IMR-90 (cell line): ENCODE data around the gene ATXN7L3. TPM values are rescaled to one million over a fixed set of nuclear protein-coding genes. Genes with fewer than 3 reads are reported as not detected.

Source experiments
- ATAC-seq: fragments of 200-7000 bp; cut with Tn5 transposase; 2 replicates; pipeline ENCODE4 v1.9.1; 2020; ENCODE audit warnings: low read depth, mild to moderate bottlenecking, moderate library complexity
- BruUV-seq: library from RNA; stranded (reverse); fragments of 400-500 nt; replicated peaks from 2 replicates; lab custom pipeline; 2021; lab: Mats Ljungman, UMichigan
- CTCF ChIA-PET: fragments of 300-600 bp; formaldehyde crosslinking; extraction: SDS; loops from one replicate; lab custom pipeline; 2021; ENCODE audit warnings: antibody characterized with exemption; lab: Yijun Ruan, JAX
- POLR2A ChIA-PET: fragments of 300-600 bp; sonication (Branson Sonifier 250); formaldehyde crosslinking; loops from one replicate; lab custom pipeline; 2022; ENCODE audit warnings: antibody characterized with exemption; ENCODE audit not compliant: unreplicated experiment; lab: Charles Lee
- DNase-seq: peaks from one replicate; pipeline ENCODE4 v3.0.0; 2013
- H2AFZ ChIP-seq: replicated peaks from 2 replicates; pipeline ENCODE3; 2013; ENCODE audit warnings: low read length, mild to moderate bottlenecking; ENCODE audit not compliant: poor library complexity
- H2AK5ac ChIP-seq: 2 replicates; pipeline ENCODE4 v1.6.1; 2013; ENCODE audit warnings: low read depth, low read length, inconsistent platforms
- H2AK9ac ChIP-seq: replicated peaks from 2 replicates; pipeline ENCODE3; 2013; ENCODE audit warnings: mild to moderate bottlenecking, low read depth, low read length, moderate library complexity; ENCODE audit not compliant: poor library complexity
- H2BK120ac ChIP-seq: 2 replicates; pipeline ENCODE4 v1.6.1; 2013; ENCODE audit warnings: low read depth, low read length, inconsistent platforms
- H2BK15ac ChIP-seq: 3 replicates; pipeline ENCODE4 v1.6.1; 2013; ENCODE audit warnings: low read depth, low read length, inconsistent platforms
- H2BK20ac ChIP-seq: 2 replicates; pipeline ENCODE4 v1.6.1; 2013; ENCODE audit warnings: low read depth, mild to moderate bottlenecking, inconsistent platforms, low read length, moderate library complexity
- H2BK5ac ChIP-seq: 2 replicates; pipeline ENCODE4 v1.6.1; 2013; ENCODE audit warnings: mild to moderate bottlenecking, low read depth, low read length, inconsistent platforms; ENCODE audit not compliant: poor library complexity, severe bottlenecking
- H3K14ac ChIP-seq: replicated peaks from 2 replicates; pipeline ENCODE4 v1.6.1; 2013; ENCODE audit warnings: low read depth, low read length, inconsistent platforms
- H3K18ac ChIP-seq: 2 replicates; pipeline ENCODE4 v1.6.1; 2013; ENCODE audit warnings: low read depth, low read length, control low read depth
- H3K23ac ChIP-seq: 2 replicates; pipeline ENCODE4 v1.6.1; 2013; ENCODE audit warnings: low read depth, low read length, inconsistent platforms
- H3K27ac ChIP-seq: 2 replicates; pipeline ENCODE4 v1.5.1; 2013; ENCODE audit warnings: mild to moderate bottlenecking, control low read depth, low read length; ENCODE audit not compliant: insufficient read depth
- H3K27me3 ChIP-seq: 2 replicates; pipeline ENCODE4 v1.6.1; 2013; ENCODE audit warnings: low read length; ENCODE audit not compliant: control insufficient read depth, insufficient read depth
- H3K36me3 ChIP-seq: 2 replicates; pipeline ENCODE4 v1.6.1; 2013; ENCODE audit warnings: low read length, mixed read lengths; ENCODE audit not compliant: control insufficient read depth, insufficient read depth
- H3K4ac ChIP-seq: 2 replicates; pipeline ENCODE4 v1.6.1; 2013; ENCODE audit warnings: low read depth, low read length, inconsistent platforms
- H3K4me1 ChIP-seq: 2 replicates; pipeline ENCODE4 v1.6.1; 2013; ENCODE audit warnings: low read length, mixed read lengths; ENCODE audit not compliant: control insufficient read depth, insufficient read depth
- H3K4me2 ChIP-seq: 2 replicates; pipeline ENCODE4 v1.6.1; 2013; ENCODE audit warnings: low read depth, mild to moderate bottlenecking, control low read depth, low read length, moderate library complexity
- H3K4me3 ChIP-seq: 2 replicates; pipeline ENCODE4 v1.5.1; 2013; ENCODE audit warnings: low read depth, mild to moderate bottlenecking, control low read depth, low read length, moderate library complexity; ENCODE audit not compliant: insufficient read depth
- H3K56ac ChIP-seq: 2 replicates; pipeline ENCODE4 v1.6.1; 2013; ENCODE audit warnings: low read length, inconsistent platforms; ENCODE audit not compliant: insufficient read depth; ENCODE audit errors: extremely low read depth
- H3K79me1 ChIP-seq, 2 experiments: 2 replicates each; pipeline ENCODE4 v1.6.1; 2013; ENCODE audit warnings: low read length in 2 of 2, inconsistent platforms in 1 of 2, low read depth in 1 of 2
- H3K9ac ChIP-seq: 2 replicates; pipeline ENCODE4 v1.6.1; 2013; ENCODE audit warnings: low read depth, low read length, control low read depth
- H3K9me1 ChIP-seq: 2 replicates; pipeline ENCODE4 v1.6.1; 2013; ENCODE audit warnings: low read length, inconsistent platforms; ENCODE audit not compliant: insufficient read depth
- H3K9me3 ChIP-seq: 2 replicates; pipeline ENCODE4 v1.6.1; 2013; ENCODE audit warnings: low read length; ENCODE audit not compliant: control insufficient read depth, insufficient read depth
- H4K20me1 ChIP-seq: 2 replicates; pipeline ENCODE4 v1.6.1; 2013; ENCODE audit warnings: low read length, inconsistent platforms; ENCODE audit not compliant: insufficient read depth
- H4K5ac ChIP-seq: 2 replicates; pipeline ENCODE4 v1.6.1; 2013; ENCODE audit warnings: mild to moderate bottlenecking, low read depth, low read length, control low read depth
- H4K8ac ChIP-seq, 2 experiments: 2 replicates each; pipeline ENCODE4 v1.6.1; 2013; ENCODE audit warnings: low read depth in 2 of 2, low read length in 2 of 2, control low read depth in 1 of 2, inconsistent platforms in 1 of 2
- H4K91ac ChIP-seq: 2 replicates; pipeline ENCODE4 v1.6.1; 2013; ENCODE audit warnings: low read depth, low read length, inconsistent platforms; ENCODE audit not compliant: insufficient read depth
- BHLHE40 ChIP-seq: fragments of 150-350 bp; IDR thresholded peaks from 2 replicates; pipeline ENCODE4 v1.6.1; 2016; ENCODE audit warnings: mild to moderate bottlenecking, low read depth, low read length
- CEBPB ChIP-seq: IDR thresholded peaks from 2 replicates; pipeline ENCODE4 v1.6.1; 2012; ENCODE audit warnings: low read depth, low read length, improper control_type of control experiment
- CHD1 ChIP-seq: IDR thresholded peaks from 2 replicates; pipeline ENCODE4 v1.6.1; 2012; ENCODE audit warnings: low read depth, low read length, improper control_type of control experiment
- CTCF ChIP-seq: conservative IDR thresholded peaks from 2 replicates; pipeline ENCODE4 v1.5.1; 2012; ENCODE audit warnings: mild to moderate bottlenecking, low read depth, low read length, improper control_type of control experiment
- ELK1 ChIP-seq: fragments of 150-350 bp; IDR thresholded peaks from 2 replicates; pipeline ENCODE4 v1.6.1; 2016; ENCODE audit warnings: low read depth, mild to moderate bottlenecking, low read length, moderate library complexity, borderline replicate concordance
- FOS ChIP-seq: fragments of 150-350 bp; IDR thresholded peaks from 2 replicates; pipeline ENCODE4 v1.6.1; 2016; ENCODE audit warnings: low read depth, low read length
- MAFK ChIP-seq: IDR thresholded peaks from 2 replicates; pipeline ENCODE4 v1.6.1; 2012; ENCODE audit warnings: low read depth, low read length, improper control_type of control experiment
- MAZ ChIP-seq: IDR thresholded peaks from 2 replicates; pipeline ENCODE4 v1.6.1; 2012; ENCODE audit warnings: low read depth, mild to moderate bottlenecking, low read length, improper control_type of control experiment, moderate library complexity, borderline replicate concordance
- MXI1 ChIP-seq: IDR thresholded peaks from 2 replicates; pipeline ENCODE4 v1.6.1; 2012; ENCODE audit warnings: low read depth, mild to moderate bottlenecking, low read length, moderate library complexity, borderline replicate concordance
- NFE2L2 ChIP-seq: fragments of 150-350 bp; IDR thresholded peaks from 2 replicates; pipeline ENCODE4 v1.6.1; 2016; ENCODE audit warnings: low read depth, mild to moderate bottlenecking, low read length
- POLR2A ChIP-seq: IDR thresholded peaks from 2 replicates; pipeline ENCODE4 v1.6.1; 2012; ENCODE audit warnings: mild to moderate bottlenecking, low read depth, low read length
- RCOR1 ChIP-seq: IDR thresholded peaks from 2 replicates; pipeline ENCODE4 v1.6.1; 2012; ENCODE audit warnings: mild to moderate bottlenecking, low read length, improper control_type of control experiment; ENCODE audit not compliant: insufficient replicate concordance
- RFX5 ChIP-seq: IDR thresholded peaks from 2 replicates; pipeline ENCODE4 v1.8.0; 2012; ENCODE audit warnings: low read depth, mild to moderate bottlenecking, low read length, moderate library complexity
- SMC3 ChIP-seq: fragments of 150-350 bp; IDR thresholded peaks from 2 replicates; pipeline ENCODE4 v1.6.1; 2016; ENCODE audit warnings: low read depth, mild to moderate bottlenecking, antibody characterized with exemption, low read length, moderate library complexity
- WGBS, 2 experiments: methylation state at CpG; one replicate each; pipeline versions ENCODE4 v1.1.5 to v1.1.7; 2013; ENCODE audit warnings: missing lambda C conversion rate in 2 of 2; ENCODE audit not compliant: insufficient read length in 1 of 2; ENCODE audit errors: extremely low coverage in 2 of 2; 5-methylcytosine and 5-hydroxymethylcytosine counted together
- dilution Hi-C: fragments of 300-500 bp; cut with HindIII; formaldehyde crosslinking; loops from one replicate; pipeline ENCODE4 v1.14.3; 2018; ENCODE audit warnings: low sequenced_read_pairs; ENCODE audit not compliant: unreplicated experiment
- in situ Hi-C: fragments of 300-500 bp; cut with MboI; formaldehyde crosslinking; loops from 3 replicates; pipeline ENCODE4 v1.14.3; 2019; ENCODE audit warnings: low sequenced_read_pairs, inconsistent platforms, mixed read lengths
- intact Hi-C: fragments of 100-400 bp; cut with micrococcal nuclease; formaldehyde crosslinking; loops from 2 replicates; pipeline ENCODE4 v1.10.0; 2022
- polyA plus RNA-seq, 3 experiments: library from polyadenylated mRNA; depleted of rRNA; stranded (reverse); fragments of >200 nt; gene quantifications; 2 replicates each; pipeline ENCODE4 v1.2.3, GENCODE V29; 2012; ENCODE audit warnings: low replicate concordance in 1 of 3
- total RNA-seq: library from RNA; depleted of rRNA; stranded (reverse); fragments of >200 nt; gene quantifications from 2 replicates; pipeline ENCODE4 v1.2.3, GENCODE V29; 2012
- TF ChIP-seq, protein P1 (sequence below): fragments of 150-350 bp; IDR thresholded peaks from 2 replicates; pipeline ENCODE4 v1.6.1; 2017; ENCODE audit warnings: mild to moderate bottlenecking, antibody characterized with exemption, low read length, low read depth

Gene ATXN7L3
- total and polyA plus RNA-seq, 2 of the 4 experiments (the other 2 are of a cell fraction): 17.2 to 40.9 TPM

DNA sequence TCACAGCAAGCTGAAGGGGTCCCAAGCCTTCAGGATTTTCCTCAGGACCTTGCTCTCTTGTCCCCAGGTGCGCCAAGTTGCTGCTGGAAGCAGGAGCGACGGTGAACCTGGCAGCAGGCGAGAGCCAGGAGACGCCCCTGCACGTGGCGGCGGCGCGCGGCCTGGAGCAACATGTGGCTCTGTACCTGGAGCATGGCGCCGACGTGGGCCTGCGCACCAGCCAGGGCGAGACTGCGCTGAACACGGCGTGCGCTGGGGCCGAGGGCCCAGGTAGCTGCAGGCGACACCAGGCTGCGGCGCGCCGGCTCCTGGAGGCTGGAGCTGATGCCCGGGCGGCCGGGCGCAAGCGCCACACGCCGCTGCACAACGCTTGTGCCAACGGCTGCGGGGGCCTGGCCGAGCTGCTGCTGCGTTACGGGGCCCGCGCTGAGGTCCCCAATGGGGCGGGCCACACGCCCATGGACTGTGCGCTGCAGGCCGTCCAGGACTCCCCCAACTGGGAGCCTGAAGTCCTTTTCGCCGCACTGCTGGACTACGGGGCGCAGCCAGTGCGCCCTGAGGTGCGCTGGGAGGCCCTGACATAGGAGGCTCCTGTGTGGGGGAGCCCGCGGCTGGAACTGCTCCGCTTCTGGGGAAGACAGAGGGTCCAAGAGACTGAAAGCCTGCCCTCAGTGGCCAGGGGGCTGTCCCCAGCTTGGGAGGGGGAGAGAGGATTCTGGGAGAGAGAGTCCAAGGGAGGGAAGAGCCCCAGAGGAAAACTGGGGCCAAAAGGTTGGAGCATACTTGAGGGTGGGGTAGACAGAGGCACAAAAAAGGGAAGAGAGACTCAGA, 22.8 kb downstream of the ATXN7L3 start:
- Histone ChIP-seq H3K4me2 (no peak overlapping the region), H4K91ac (no peak overlapping the region), H3K9me1 (no peaks in the 10 kb centered on the region), H3K79me1 (peaks cover 2 to 16% of the 10 kb centered on the region in 2 experiments), H2BK15ac (no peak overlapping the region), H2AK5ac (no peak overlapping the region), H3K56ac (no peak overlapping the region), H3K4ac (no peak overlapping the region), H3K9me3 (no peaks in the 10 kb centered on the region), H3K36me3 (peaks cover 19% of the 10 kb centered on the region), H2BK20ac (no peak overlapping the region), H4K5ac (no peak overlapping the region), H3K9ac (no peak overlapping the region), H3K4me3 (no peak overlapping the region), H2AFZ (no peak overlapping the region), H2AK9ac (no peak overlapping the region), H3K18ac (no peak overlapping the region), H4K8ac (no peak overlapping the region), H3K27me3 (no peaks in the 10 kb centered on the region), H3K23ac (no peak overlapping the region), H2BK120ac (no peak overlapping the region), H4K20me1 (peaks cover 3% of the 10 kb centered on the region), H3K14ac (no peak overlapping the region), H3K27ac (no peak overlapping the region), H2BK5ac (no peak overlapping the region), H3K4me1 (no peaks in the 10 kb centered on the region)
- in situ Hi-C loops (no loop called here), intact Hi-C loops (no loop called here), dilution Hi-C loops (no loop called here)
- DNase-seq (no peak), ATAC-seq (no peak)
- CTCF ChIA-PET: interaction anchor here (0.6 kb wide), 1 partner anchor 36 kb away, joined by 3 read pairs; no protein-coding TSS in a partner anchor
- WGBS, 2 experiments: 93% methylated on average over 43 of the region's 54 CpGs; no CpG with 5 or more reads in 1 of the 2 experiments
- BruUV-seq: no TSS peak
- POLR2A ChIA-PET: no interaction called here
- TF ChIP-seq POLR2A: no peak
- no peak for TF ChIP-seq CTCF
- TF ChIP-seq MXI1: no peak
- TF ChIP-seq CEBPB: no peak
- TF ChIP-seq BHLHE40: no peak
- TF ChIP-seq, protein P1, sequence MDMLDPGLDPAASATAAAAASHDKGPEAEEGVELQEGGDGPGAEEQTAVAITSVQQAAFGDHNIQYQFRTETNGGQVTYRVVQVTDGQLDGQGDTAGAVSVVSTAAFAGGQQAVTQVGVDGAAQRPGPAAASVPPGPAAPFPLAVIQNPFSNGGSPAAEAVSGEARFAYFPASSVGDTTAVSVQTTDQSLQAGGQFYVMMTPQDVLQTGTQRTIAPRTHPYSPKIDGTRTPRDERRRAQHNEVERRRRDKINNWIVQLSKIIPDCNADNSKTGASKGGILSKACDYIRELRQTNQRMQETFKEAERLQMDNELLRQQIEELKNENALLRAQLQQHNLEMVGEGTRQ: no peak
- TF ChIP-seq RFX5: no peak
- TF ChIP-seq RCOR1: no peak
- no peak for TF ChIP-seq SMC3
- no peak for TF ChIP-seq FOS
- no peak for TF ChIP-seq MAZ
- TF ChIP-seq CHD1: no peak
- TF ChIP-seq NFE2L2: no peak
- TF ChIP-seq MAFK: no peak
- TF ChIP-seq ELK1: no peak
